ENCODE data around the gene ANKS3.

DNA sequence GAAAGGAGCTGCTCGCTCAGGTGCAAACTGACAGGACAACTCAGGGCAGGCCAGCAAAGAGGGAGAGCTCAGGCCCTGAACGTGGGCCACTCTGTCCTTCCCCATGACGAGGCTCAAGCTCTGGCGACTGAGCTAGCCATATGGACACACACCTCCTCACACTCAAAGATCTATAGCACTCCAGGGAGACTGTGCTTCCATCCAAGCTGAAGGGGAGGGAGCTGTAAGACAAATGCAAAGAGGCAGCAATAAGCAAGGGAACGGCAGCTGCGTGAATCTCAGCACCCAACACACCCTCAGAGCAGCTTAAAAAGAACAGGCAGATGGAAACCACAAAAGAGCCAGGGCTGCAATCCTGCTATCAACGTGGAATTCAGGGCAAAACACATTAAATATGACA, 27.2 kb downstream of the ANKS3 start:
- TF ChIP-seq, protein P1, sequence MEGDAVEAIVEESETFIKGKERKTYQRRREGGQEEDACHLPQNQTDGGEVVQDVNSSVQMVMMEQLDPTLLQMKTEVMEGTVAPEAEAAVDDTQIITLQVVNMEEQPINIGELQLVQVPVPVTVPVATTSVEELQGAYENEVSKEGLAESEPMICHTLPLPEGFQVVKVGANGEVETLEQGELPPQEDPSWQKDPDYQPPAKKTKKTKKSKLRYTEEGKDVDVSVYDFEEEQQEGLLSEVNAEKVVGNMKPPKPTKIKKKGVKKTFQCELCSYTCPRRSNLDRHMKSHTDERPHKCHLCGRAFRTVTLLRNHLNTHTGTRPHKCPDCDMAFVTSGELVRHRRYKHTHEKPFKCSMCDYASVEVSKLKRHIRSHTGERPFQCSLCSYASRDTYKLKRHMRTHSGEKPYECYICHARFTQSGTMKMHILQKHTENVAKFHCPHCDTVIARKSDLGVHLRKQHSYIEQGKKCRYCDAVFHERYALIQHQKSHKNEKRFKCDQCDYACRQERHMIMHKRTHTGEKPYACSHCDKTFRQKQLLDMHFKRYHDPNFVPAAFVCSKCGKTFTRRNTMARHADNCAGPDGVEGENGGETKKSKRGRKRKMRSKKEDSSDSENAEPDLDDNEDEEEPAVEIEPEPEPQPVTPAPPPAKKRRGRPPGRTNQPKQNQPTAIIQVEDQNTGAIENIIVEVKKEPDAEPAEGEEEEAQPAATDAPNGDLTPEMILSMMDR (conservative IDR thresholded peaks at IDR 0.05), result no peak
- no peak for TF ChIP-seq EZH2 (IDR thresholded peaks at IDR 0.05; ENCODE audit: low read depth)
